Ovary (tissue), 9 donors: Measurements from ENCODE around the gene DPT. TPM values are rescaled to one million over a fixed set of nuclear protein-coding genes. Genes with fewer than 3 reads are reported as not detected.

Source experiments
- DNase-seq, 5 donors: peaks; one replicate each; pipeline ENCODE4 v3.0.0-alpha.2; 2019 to 2020
- H3K27ac ChIP-seq, 2 donors: fragments of 200-600 bp; one replicate each; pipeline versions ENCODE4 v1.5.1 to v1.8.0; 2019 to 2022
- H3K27me3 ChIP-seq: fragments of 200-600 bp; one replicate; pipeline ENCODE4 v1.8.0; 2022
- H3K36me3 ChIP-seq: fragments of 200-600 bp; sonication (generic); one replicate; pipeline ENCODE4 v1.5.1; 2019
- H3K4me1 ChIP-seq: one replicate; pipeline ENCODE4 v1.8.1; 2013; ENCODE audit warnings: mild to moderate bottlenecking, moderate library complexity; ENCODE audit not compliant: insufficient read depth
- H3K4me3 ChIP-seq: fragments of 200-600 bp; sonication (generic); one replicate; pipeline ENCODE4 v1.5.1; 2017
- H3K9me3 ChIP-seq, 2 donors: fragments of 200-600 bp in 1 of 2; sonication (generic) in 1 of 2; one replicate each; pipeline versions ENCODE4 v1.5.1 to v1.8.1; 2013 to 2019; ENCODE audit warnings: mild to moderate bottlenecking in 1 of 2, moderate library complexity in 1 of 2
- CTCF ChIP-seq, 3 donors: fragments of 450-650 bp in 2 of 3; fragments of 200-600 bp in 1 of 3; IDR thresholded peaks; one replicate each; pipeline versions ENCODE4 v1.5.1 to v1.8.0; 2016 to 2022; ENCODE audit warnings: antibody characterized with exemption in 3 of 3, mild to moderate bottlenecking in 1 of 3
- EP300 ChIP-seq: sonication (generic); formaldehyde crosslinking; IDR thresholded peaks from one replicate; pipeline ENCODE4 v1.6.1; 2017; ENCODE audit warnings: antibody characterized with exemption
- POLR2A ChIP-seq: fragments of 450-650 bp; IDR thresholded peaks from one replicate; pipeline ENCODE4 v1.6.1; 2017; ENCODE audit warnings: antibody characterized with exemption, mild to moderate bottlenecking, moderate library complexity
- WGBS, 3 donors: extraction: QIAGEN DNeasy Blood & Tissue Kit in 1 of 3; methylation state at CpG; one replicate each; pipeline versions ENCODE4 v1.1.5 to v1.1.7; 2013 to 2017; 5-methylcytosine and 5-hydroxymethylcytosine counted together
- intact Hi-C, 4 donors: fragments of 100-400 bp; cut with DNase I; formaldehyde crosslinking; loops; one replicate each; pipeline versions ENCODE4 v1.11.0 to v1.15.1; 2022 to 2023
- polyA plus RNA-seq, 2 donors: library from polyadenylated mRNA; stranded (reverse); fragments of 200-250 nt in 1 of 2; fragments of 350-450 nt in 1 of 2; fragmentation: Illumina TruSeq in 1 of 2; extraction: RNeasy Lipid Tissue Mini Kit (QIAGEN cat#74804) in 1 of 2; gene quantifications; one replicate each; pipeline ENCODE4 v1.2.3, GENCODE V29; 2013 to 2014
- total RNA-seq, 7 donors: library from RNA; depleted of rRNA in 2 of 7; stranded (reverse); fragments of >200 nt in 2 of 7; fragmentation: NEBNext Ultra II Directional in 3 of 7; extraction: Animal tissue kit (Norgen Biotek cat#: 25700) in 3 of 7; gene quantifications; one replicate each; pipeline versions ENCODE4 v1.1.0 to v1.2.4, GENCODE V29; 2016 to 2023
- donor health status: DM: no; HTN: no; CAD: no; lungs with moderate emphysema.
- donor health status: DM: no; HTN: no; CAD: no.
- donor health status: Bipolar disorder and iron deficiency.
- donor health status: DM: yes; HTN: yes; CAD: no.
- donor health status: DM: no; HTN: no; CAD: no.
- donor health status: DM: yes; HTN: yes; CAD: no.

The DPT gene
- total and polyA plus RNA-seq, 9 donors: 1.3 to 248 (median 4.8) TPM

DNA sequence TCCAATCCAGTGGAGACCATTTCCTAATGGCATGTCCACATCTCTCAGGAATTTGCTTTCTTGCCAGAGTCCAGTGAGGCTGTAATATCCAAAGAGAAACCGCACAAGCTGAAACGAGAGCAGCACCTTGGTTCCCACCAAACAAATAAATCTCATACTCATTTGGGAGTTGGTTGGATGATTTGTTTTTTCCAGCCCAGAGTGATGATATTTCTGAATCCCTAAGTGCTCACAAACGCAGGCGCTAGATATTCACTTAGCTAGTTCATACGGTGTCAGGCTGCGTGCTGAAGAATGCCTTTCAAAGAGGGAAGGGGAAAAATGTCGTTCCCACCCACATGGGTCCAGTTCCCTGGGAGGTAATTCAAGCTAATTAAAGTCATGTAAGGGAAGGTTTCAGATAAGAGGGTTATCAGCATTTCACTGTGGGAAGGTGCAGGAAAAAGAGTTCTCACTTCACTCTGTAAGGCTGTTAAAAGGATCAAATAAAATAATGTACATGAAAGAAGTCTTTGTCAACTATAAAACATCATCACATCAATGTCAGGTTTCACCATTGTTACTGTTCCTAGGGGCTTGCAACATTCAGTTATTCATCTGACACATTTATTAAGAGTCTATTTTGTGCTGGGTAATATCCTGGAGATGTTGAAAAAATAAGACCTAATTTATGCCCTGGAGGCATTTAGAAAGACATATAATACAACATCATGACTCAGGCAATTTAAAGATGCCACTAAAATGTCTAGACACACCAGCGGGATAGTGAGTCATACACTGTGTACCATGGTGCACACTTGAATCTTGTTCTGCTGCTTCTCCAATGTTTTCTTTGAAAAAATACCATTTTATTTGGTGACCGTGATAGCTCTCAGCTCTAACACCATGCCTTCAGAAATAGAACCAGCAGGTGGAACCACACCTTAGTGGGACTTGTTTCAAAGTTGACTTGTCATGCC is 19.3 kb downstream of the DPT start:
- Histone ChIP-seq H3K4me1 (peaks cover 4% of the 10 kb centered on the region), H3K9me3 (no peaks in the 10 kb centered on the region), H3K4me3 (no peak overlapping the region), H3K36me3 (no peaks in the 10 kb centered on the region), H3K27ac (no peak overlapping the region), H3K27me3 (no peaks in the 10 kb centered on the region)
- intact Hi-C loops: no loop called here
- DNase-seq: no peak
- TF ChIP-seq CTCF (IDR thresholded peaks at IDR 0.05) (no peak), EP300 (no peak), POLR2A (no peak)
- 36 to 41% (median 38%) methylated on average over 9 of the region's 9 CpGs for WGBS, 3 donors

GRCh38 chr1:168708698-168709404 is 20.2 kb downstream of the DPT start:
- Histone ChIP-seq H3K27ac (no peak overlapping the region), H3K9me3 (no peaks in the 10 kb centered on the region), H3K27me3 (no peaks in the 10 kb centered on the region), H3K4me1 (peaks cover 4% of the 10 kb centered on the region), H3K4me3 (no peak overlapping the region), H3K36me3 (no peaks in the 10 kb centered on the region)
- 77 to 95% (median 86%) methylated on average over 1 of the region's 1 CpG for WGBS, 3 donors
- intact Hi-C loops: no loop called here
- DNase-seq: no peak
- no peak for TF ChIP-seq POLR2A
- TF ChIP-seq CTCF (IDR thresholded peaks at IDR 0.05): no peak
- no peak for TF ChIP-seq EP300

GRCh38 chr1:168706391-168706992 is 22.5 kb downstream of the DPT start:
- Histone ChIP-seq H3K27ac (no peak overlapping the region), H3K4me1 (peaks cover 4% of the 10 kb centered on the region), H3K27me3 (no peaks in the 10 kb centered on the region), H3K4me3 (no peak overlapping the region), H3K36me3 (no peaks in the 10 kb centered on the region), H3K9me3 (no peaks in the 10 kb centered on the region)
- no peak for DNase-seq
- WGBS, 3 donors: 22 to 29% (median 26%) methylated on average over 3 of the region's 3 CpGs
- TF ChIP-seq CTCF (IDR thresholded peaks at IDR 0.05): no peak
- no peak for TF ChIP-seq EP300
- TF ChIP-seq POLR2A: no peak
- intact Hi-C loops: no loop called here

GRCh38 chr1:168700575-168701268 is 28.3 kb downstream of the DPT start:
- intact Hi-C loops: no loop called here
- no peaks in the 10 kb centered on the region for H3K27me3 ChIP-seq
- TF ChIP-seq CTCF (IDR thresholded peaks at IDR 0.05) (no peak), POLR2A (no peak), EP300 (no peak)

More at GRCh38 chr1:168700575-168701268, 28.3 kb downstream of the DPT start:
- no peak overlapping the region for H3K27ac ChIP-seq
- no peaks in the 10 kb centered on the region for H3K4me1 ChIP-seq
- no peaks in the 10 kb centered on the region for H3K9me3 ChIP-seq
- H3K36me3 ChIP-seq: no peaks in the 10 kb centered on the region
- DNase-seq: no peak
- 73 to 89% (median 84%) methylated on average over 3 of the region's 3 CpGs for WGBS, 3 donors
- no peak overlapping the region for H3K4me3 ChIP-seq
